Measurements from ENCODE around the gene ICAM3. TPM values are rescaled to one million over a fixed set of nuclear protein-coding genes. Genes with fewer than 3 reads are reported as not detected.

The ICAM3 gene
- total and polyA plus RNA-seq, 2 of the 4 experiments (the other 2 are of a cell fraction) = 6.6 to 11.7 TPM

DNA sequence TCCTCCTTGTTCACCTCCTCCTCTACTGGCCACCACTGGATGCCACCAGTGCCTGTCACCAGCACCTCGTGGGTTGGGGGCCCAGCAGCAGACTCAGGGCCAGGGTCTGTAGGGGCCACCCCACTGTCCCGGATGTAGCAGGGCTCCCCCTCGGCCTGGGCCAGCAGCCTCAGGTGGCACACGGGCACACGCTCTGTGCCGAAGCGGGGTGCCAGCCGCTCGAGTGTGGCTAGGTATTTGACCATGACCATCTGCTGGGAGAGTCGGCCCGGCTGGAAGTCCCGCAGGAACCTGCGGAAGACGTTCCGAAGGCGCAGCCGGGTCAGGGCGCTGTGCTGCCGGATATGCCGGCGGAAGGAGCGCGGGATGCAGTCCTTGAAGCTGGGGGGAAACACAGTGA is 26.1 kb upstream of the ICAM3 start:
- Histone ChIP-seq H4K91ac (ENCODE audit: insufficient read depth, low read depth, low read length) (no peak overlapping the region), H2AFZ (replicated peaks; ENCODE audit: low read length, poor library complexity) (no peak overlapping the region), H2BK5ac (ENCODE audit: low read depth, low read length, poor library complexity, severe bottlenecking) (no peak overlapping the region), H3K9me3 (ENCODE audit: control insufficient read depth, insufficient read depth, low read length) (no peaks in the 10 kb centered on the region), H3K18ac (ENCODE audit: low read depth, low read length) (no peak overlapping the region), H3K23ac (ENCODE audit: low read depth, low read length) (no peak overlapping the region), H2AK5ac (ENCODE audit: low read depth, low read length) (no peak overlapping the region), H3K9ac (ENCODE audit: low read depth, low read length) (no peak overlapping the region), H2BK15ac (ENCODE audit: low read depth, low read length) (no peak overlapping the region), H3K27me3 (ENCODE audit: control insufficient read depth, insufficient read depth, low read length) (no peaks in the 10 kb centered on the region), H3K4me3 (ENCODE audit: insufficient read depth, low read depth, low read length) (no peak overlapping the region), H3K4ac (ENCODE audit: low read depth, low read length) (no peak overlapping the region), H3K14ac (replicated peaks; ENCODE audit: low read depth, low read length) (no peak overlapping the region), H3K9me1 (ENCODE audit: insufficient read depth, low read length) (no peaks in the 10 kb centered on the region), H3K56ac (ENCODE audit: extremely low read depth, insufficient read depth, low read length) (no peak overlapping the region), H4K5ac (ENCODE audit: low read depth, low read length) (no peak overlapping the region), H4K8ac (ENCODE audit: low read depth in 2 of 2, low read length in 2 of 2) (no peak overlapping the region), H3K4me2 (ENCODE audit: low read depth, low read length) (no peak overlapping the region), H2BK120ac (ENCODE audit: low read depth, low read length) (no peak overlapping the region), H3K27ac (ENCODE audit: insufficient read depth, low read length) (no peak overlapping the region), H3K4me1 (ENCODE audit: control insufficient read depth, insufficient read depth, low read length) (no peaks in the 10 kb centered on the region), H2AK9ac (replicated peaks; ENCODE audit: low read depth, low read length, poor library complexity) (no peak overlapping the region), H3K36me3 (ENCODE audit: control insufficient read depth, insufficient read depth, low read length) (peaks cover 76% of the 10 kb centered on the region), H2BK20ac (ENCODE audit: low read depth, low read length) (no peak overlapping the region), H3K79me1 (ENCODE audit: low read depth in 1 of 2, low read length in 2 of 2) (peaks cover 0 to 13% of the 10 kb centered on the region in 2 experiments; a peak in 1 of 4 replicates), H4K20me1 (ENCODE audit: insufficient read depth, low read length) (peaks cover 9% of the 10 kb centered on the region)
- DNase-seq = no peak
- no peak for ATAC-seq (ENCODE audit: low read depth)
- TF ChIP-seq RFX5 (IDR thresholded peaks at IDR 0.05; ENCODE audit: low read depth, low read length) (no peak), FOS (IDR thresholded peaks at IDR 0.05; ENCODE audit: low read depth, low read length) (no peak), RAD21 (IDR thresholded peaks at IDR 0.05; ENCODE audit: low read length) (no peak)
- dilution Hi-C loops (cut with HindIII; ENCODE audit: low sequenced_read_pairs, unreplicated experiment) = no loop called here
- 98% methylated on average over 19 of the region's 23 CpGs; no CpG with 5 or more reads in 1 of the 2 experiments for WGBS, 2 experiments (ENCODE audit: extremely low coverage in 2 of 2, insufficient read length in 1 of 2)
- ChIA-PET POLR2A (ENCODE audit: unreplicated experiment) (no interaction called here), CTCF (no interaction called here)
- BruUV-seq (replicated peaks) = TSS peak; percentile 62
- intact Hi-C loops (cut with micrococcal nuclease) = no loop called here
- in situ Hi-C loops (cut with MboI; ENCODE audit: low sequenced_read_pairs) = no loop called here
